PC-3 (cell line): ENCODE results near the gene STARD7. TPM values are rescaled to one million over a fixed set of nuclear protein-coding genes. Genes with fewer than 3 reads are reported as not detected.

Experiments used
- ATAC-seq: fragments of 200-7000 bp; cut with Tn5 transposase; 2 replicates; pipeline ENCODE4 v1.9.1; 2020; ENCODE audit warnings: mild to moderate bottlenecking, moderate library complexity
- BruUV-seq: library from RNA; stranded (reverse); fragments of 400-500 nt; replicated peaks from 2 replicates; lab custom pipeline; 2021; lab: Mats Ljungman, UMichigan
- CTCF ChIA-PET: fragments of 300-600 bp; sonication (Branson Sonifier 250); formaldehyde crosslinking; loops from one replicate; lab custom pipeline; 2022; ENCODE audit warnings: antibody characterized with exemption; lab: Charles Lee
- POLR2A ChIA-PET: fragments of 300-600 bp; sonication (Branson Sonifier 250); formaldehyde crosslinking; loops from one replicate; lab custom pipeline; 2022; ENCODE audit warnings: antibody characterized with exemption; ENCODE audit not compliant: unreplicated experiment; lab: Charles Lee
- DNase-seq: peaks from one replicate; pipeline ENCODE4 v3.0.0-alpha.2; 2015
- H2AFZ ChIP-seq: fragments of 300-600 bp; sonication (generic); 2 replicates; pipeline ENCODE4 v1.6.0; 2016; ENCODE audit warnings: antibody characterized with exemption, low read length
- H3F3A ChIP-seq: fragments of 300-600 bp; sonication (generic); one replicate; pipeline ENCODE4 v1.6.0; 2017; ENCODE audit warnings: antibody characterized with exemption, low read length, control low read depth, mild to moderate bottlenecking; ENCODE audit not compliant: unreplicated experiment
- H3K27ac ChIP-seq: fragments of 300-600 bp; sonication (generic); 2 replicates; pipeline ENCODE4 v1.5.1; 2016; ENCODE audit warnings: mild to moderate bottlenecking, low read length
- H3K27me3 ChIP-seq: fragments of 300-600 bp; sonication (generic); 2 replicates; pipeline ENCODE4 v1.6.1; 2016; ENCODE audit warnings: low read length, mixed read lengths
- H3K36me3 ChIP-seq: fragments of 300-600 bp; sonication (generic); 2 replicates; pipeline ENCODE4 v1.6.1; 2016; ENCODE audit warnings: low read depth, mixed run types, low read length, mixed read lengths
- H3K4me1 ChIP-seq: fragments of 300-600 bp; sonication (generic); 2 replicates; pipeline ENCODE4 v1.5.1; 2016; ENCODE audit warnings: low read length; ENCODE audit not compliant: insufficient read depth
- H3K4me2 ChIP-seq: fragments of 300-600 bp; sonication (generic); 2 replicates; pipeline ENCODE4 v1.6.0; 2016; ENCODE audit warnings: low read length
- H3K4me3 ChIP-seq: fragments of 300-600 bp; sonication (generic); 2 replicates; pipeline ENCODE4 v1.5.1; 2016; ENCODE audit warnings: mild to moderate bottlenecking, low read length, mixed read lengths
- H3K79me2 ChIP-seq: fragments of 300-600 bp; sonication (generic); 2 replicates; pipeline ENCODE4 v1.6.1; 2017; ENCODE audit warnings: low read length, mixed read lengths
- H3K9ac ChIP-seq: fragments of 300-600 bp; sonication (generic); 2 replicates; pipeline ENCODE4 v1.6.0; 2016; ENCODE audit warnings: mild to moderate bottlenecking, low read length
- H3K9me2 ChIP-seq: fragments of 300-600 bp; sonication (generic); replicated peaks from 2 replicates; pipeline ENCODE4 v1.6.1; 2016; ENCODE audit warnings: mixed run types, low read length, mixed read lengths
- H3K9me3 ChIP-seq: fragments of 300-600 bp; sonication (generic); 2 replicates; pipeline ENCODE4 v1.6.1; 2016; ENCODE audit warnings: low read length, mixed read lengths
- H4K20me1 ChIP-seq: fragments of 300-600 bp; sonication (generic); 2 replicates; pipeline ENCODE4 v1.6.1; 2016; ENCODE audit warnings: low read length, mixed read lengths
- CTCF ChIP-seq: fragments of 300-600 bp; sonication (generic); conservative IDR thresholded peaks from 2 replicates; pipeline ENCODE4 v1.5.1; 2017; ENCODE audit warnings: antibody characterized with exemption, low read depth, mild to moderate bottlenecking, low read length
- EZH2 ChIP-seq: fragments of 300-600 bp; sonication (generic); IDR thresholded peaks from one replicate; pipeline ENCODE4 v1.6.1; 2017; ENCODE audit warnings: antibody characterized with exemption, mild to moderate bottlenecking, low read length; ENCODE audit not compliant: unreplicated experiment
- EZH2phosphoT487 ChIP-seq: fragments of 300-600 bp; sonication (generic); IDR thresholded peaks from 2 replicates; pipeline ENCODE4 v1.6.1; 2018; ENCODE audit warnings: mild to moderate bottlenecking, antibody characterized with exemption, low read length, borderline replicate concordance
- intact Hi-C: fragments of 100-400 bp; cut with micrococcal nuclease; formaldehyde crosslinking; loops from 2 replicates; pipeline ENCODE4 v1.9.0; 2023
- total RNA-seq: library from RNA; depleted of rRNA; stranded (reverse); fragments of >200 nt; gene quantifications from 2 replicates; pipeline ENCODE4 v1.2.3, GENCODE V29; 2014

Gene STARD7
- total RNA-seq, 1 experiment from 2014 or later: 169 TPM

GRCh38 chr2:96207774-96208142 lies 869 bp downstream of the STARD7 start:
- H3K4me2 ChIP-seq: peak overlapping the region; percentile 90
- no peak overlapping the region for H2AFZ ChIP-seq
- H3K79me2 ChIP-seq: peaks cover 74% of the 10 kb centered on the region
- ChIA-PET POLR2A (no interaction called here), CTCF (interaction anchor here (0.6 to 1.4 kb wide), 2 partner anchors 24 to 59 kb away, joined by 3 to 6 read pairs; no protein-coding TSS in a partner anchor)
- TSS peak; percentile 64 for BruUV-seq
- peaks cover 25% of the 10 kb centered on the region for H3K4me1 ChIP-seq
- peaks cover 49% of the 10 kb centered on the region for H4K20me1 ChIP-seq
- H3F3A ChIP-seq: no peaks in the 10 kb centered on the region
- peaks cover 6% of the 10 kb centered on the region; the same call in 1 of the 2 replicates for H3K36me3 ChIP-seq
- H3K27me3 ChIP-seq: no peaks in the 10 kb centered on the region
- 0 out of 2 replicates have a peak overlapping the region, but pooled peaks have one; percentile 3 for H3K27ac ChIP-seq
- ATAC-seq (no peak), DNase-seq (no peak)
- H3K9me3 ChIP-seq: no peaks in the 10 kb centered on the region
- H3K9me2 ChIP-seq: no peaks in the 10 kb centered on the region
- H3K9ac ChIP-seq: peak overlapping the region; percentile 88
- intact Hi-C loops: loop anchor here (2.0 kb wide), 1 partner anchor 53 kb away; no protein-coding TSS in a partner anchor
- H3K4me3 ChIP-seq: peak overlapping the region; percentile 75
- no peak for TF ChIP-seq CTCF
- TF ChIP-seq EZH2: no peak
- no peak for TF ChIP-seq EZH2phosphoT487

GRCh38 chr2:96207073-96207773 lies 1.4 kb downstream of the STARD7 start:
- peak overlapping the region; percentile 3; the same call in 1 of the 2 replicates for H3K27ac ChIP-seq
- ChIA-PET POLR2A (no interaction called here), CTCF (no interaction called here)
- no peaks in the 10 kb centered on the region for H3K27me3 ChIP-seq
- H3K4me1 ChIP-seq: peaks cover 25% of the 10 kb centered on the region
- DNase-seq (peak; percentile 57), ATAC-seq (no peak)
- H3K79me2 ChIP-seq: peaks cover 79% of the 10 kb centered on the region
- no TSS peak for BruUV-seq
- no peak overlapping the region for H2AFZ ChIP-seq
- H3K9me2 ChIP-seq: no peaks in the 10 kb centered on the region
- peak overlapping the region; percentile 75 for H3K4me3 ChIP-seq
- no peak for TF ChIP-seq CTCF
- TF ChIP-seq EZH2: no peak
- no peak for TF ChIP-seq EZH2phosphoT487
- H3K9me3 ChIP-seq: no peaks in the 10 kb centered on the region
- H4K20me1 ChIP-seq: peaks cover 53% of the 10 kb centered on the region
- intact Hi-C loops: no loop called here
- peak overlapping the region; percentile 88 for H3K9ac ChIP-seq
- H3K4me2 ChIP-seq: peak overlapping the region; percentile 90
- H3F3A ChIP-seq: no peaks in the 10 kb centered on the region
- H3K36me3 ChIP-seq: peaks cover 6% of the 10 kb centered on the region; the same call in 1 of the 2 replicates

DNA sequence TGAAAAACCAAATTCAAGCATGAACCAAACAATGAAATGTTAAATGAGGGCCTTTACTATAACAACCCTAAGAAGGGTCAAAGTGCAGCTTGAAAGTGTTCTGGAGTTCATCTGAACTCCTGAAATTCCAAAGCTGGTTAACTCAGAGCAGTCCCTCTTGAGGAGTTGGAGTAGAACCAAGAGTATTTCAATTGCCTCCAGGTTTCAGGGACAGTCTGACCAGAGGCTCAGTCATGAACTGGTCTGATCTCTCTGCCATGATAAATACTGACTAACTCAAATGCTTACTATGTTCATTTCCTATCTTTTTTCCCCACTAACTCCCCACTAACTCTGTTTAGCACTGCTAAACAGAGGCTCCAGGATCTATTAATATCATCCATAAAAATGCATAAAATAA lies 2.7 kb downstream of the STARD7 start:
- ChIA-PET CTCF (interaction anchor here (1.5 kb wide), 1 partner anchor 32 kb away, joined by 7 read pairs; no protein-coding TSS in a partner anchor), POLR2A (interaction anchor here (0.5 kb wide), 1 partner anchor 25 kb away, joined by 10 read pairs; no protein-coding TSS in a partner anchor)
- intact Hi-C loops: no loop called here
- peak overlapping the region; percentile 35 for H3K27ac ChIP-seq
- 0 out of 2 replicates have a peak overlapping the region, but pooled peaks have one; percentile 1 for H3K9ac ChIP-seq
- no peak for TF ChIP-seq EZH2
- no peaks in the 10 kb centered on the region for H3F3A ChIP-seq
- ATAC-seq (peak; percentile 2), DNase-seq (peak; percentile 78)
- H3K4me1 ChIP-seq: peaks cover 25% of the 10 kb centered on the region
- H3K9me3 ChIP-seq: no peaks in the 10 kb centered on the region
- H3K36me3 ChIP-seq: peaks cover 6% of the 10 kb centered on the region; the same call in 1 of the 2 replicates
- no peaks in the 10 kb centered on the region for H3K9me2 ChIP-seq
- peak overlapping the region; percentile 90 for H3K4me2 ChIP-seq
- peak overlapping the region; percentile 75 for H3K4me3 ChIP-seq
- H3K27me3 ChIP-seq: no peaks in the 10 kb centered on the region
- no TSS peak for BruUV-seq
- H3K79me2 ChIP-seq: peaks cover 92% of the 10 kb centered on the region
- no peak overlapping the region for H2AFZ ChIP-seq
- H4K20me1 ChIP-seq: peaks cover 64% of the 10 kb centered on the region
